Measurements from ENCODE around the gene SLC25A24. TPM values are rescaled to one million over a fixed set of nuclear protein-coding genes. Genes with fewer than 3 reads are reported as not detected.

SLC25A24 gene
- polyA plus RNA-seq, 3 donors: 11.1 to 45.4 (median 43.4) TPM

- Mint-ChIP-seq H3K27me3 (ENCODE audit: low read depth in 3 of 3) (no peaks in the 10 kb centered on the region), H3K9me3 (peaks cover 0 to 7% (median 4%) of the 10 kb centered on the region in 7 donors), H3K4me1 (no peaks in the 10 kb centered on the region), H3K27ac (peak overlapping the region in 2 of 7 donors; percentile 44 to 62), H3K4me3 (no peak overlapping the region), H3K36me3 (peaks cover 50 to 52% of the 10 kb centered on the region in 2 donors)
- no peak overlapping the region for H2AFZ ChIP-seq (ENCODE audit: insufficient read depth, low read depth, low read length, poor library complexity, severe bottlenecking)
- no peak overlapping the region for H3K9ac ChIP-seq (ENCODE audit: insufficient read depth, low read length, poor library complexity, severe bottlenecking)
- H3K4me2 ChIP-seq (replicated peaks; ENCODE audit: extremely low read depth, low read length, poor library complexity, severe bottlenecking): no peak overlapping the region
- no peak for DNase-seq
- no peaks in the 10 kb centered on the region for H3K4me1 ChIP-seq (ENCODE audit: control insufficient read depth in 1 of 2, insufficient read depth in 2 of 2, low read length in 2 of 2)
- H3K27me3 ChIP-seq (ENCODE audit: control insufficient read depth in 2 of 2, insufficient read depth in 2 of 2, low read length in 2 of 2): no peaks in the 10 kb centered on the region
- H3K4me3 ChIP-seq (replicated peaks in 1 of 3; ENCODE audit: low read depth in 2 of 3, low read length in 3 of 3): no peak overlapping the region
- H3K9me3 ChIP-seq (replicated peaks in 1 of 2; ENCODE audit: control insufficient read depth in 1 of 2, insufficient read depth in 1 of 2, low read length in 2 of 2): no peaks in the 10 kb centered on the region
- no peak overlapping the region for H3K27ac ChIP-seq (ENCODE audit: low read depth in 1 of 2, low read length in 2 of 2)
- H3K79me2 ChIP-seq (ENCODE audit: insufficient read depth, low read length): no peaks in the 10 kb centered on the region
- H3K36me3 ChIP-seq (replicated peaks in 1 of 2; ENCODE audit: control insufficient read depth in 1 of 2, insufficient read depth in 2 of 2, low read length in 2 of 2): peaks cover 53 to 60% of the 10 kb centered on the region in 2 donors
- intact Hi-C loops (cut with micrococcal nuclease): no loop called here
- H4K20me1 ChIP-seq (ENCODE audit: insufficient read depth, low read length): no peaks in the 10 kb centered on the region
- WGBS (ENCODE audit: insufficient coverage): 100% methylated on average over 2 of the region's 7 CpGs
- TF ChIP-seq CTCF (IDR thresholded peaks at IDR 0.05): no peak
Measured at GRCh38 chr1:108158893-108159453, 41.2 kb downstream of the SLC25A24 start.

GRCh38 chr1:108154314-108154713 is 45.8 kb downstream of the SLC25A24 start:
- Mint-ChIP-seq H3K27ac (no peak overlapping the region), H3K27me3 (ENCODE audit: low read depth in 3 of 3) (no peaks in the 10 kb centered on the region), H3K4me3 (no peak overlapping the region), H3K36me3 (peaks cover 44 to 49% of the 10 kb centered on the region in 2 donors), H3K4me1 (no peaks in the 10 kb centered on the region), H3K9me3 (no peaks in the 10 kb centered on the region)
- Histone ChIP-seq H4K20me1 (ENCODE audit: insufficient read depth, low read length) (peaks cover 8% of the 10 kb centered on the region), H3K27ac (ENCODE audit: low read depth in 1 of 2, low read length in 2 of 2) (no peak overlapping the region), H3K9me3 (replicated peaks in 1 of 2; ENCODE audit: control insufficient read depth in 1 of 2, insufficient read depth in 1 of 2, low read length in 2 of 2) (no peaks in the 10 kb centered on the region), H3K4me2 (replicated peaks; ENCODE audit: extremely low read depth, low read length, poor library complexity, severe bottlenecking) (no peak overlapping the region), H3K36me3 (replicated peaks in 1 of 2; ENCODE audit: control insufficient read depth in 1 of 2, insufficient read depth in 2 of 2, low read length in 2 of 2) (peaks cover 79 to 95% of the 10 kb centered on the region in 2 donors), H3K27me3 (ENCODE audit: control insufficient read depth in 2 of 2, insufficient read depth in 2 of 2, low read length in 2 of 2) (no peaks in the 10 kb centered on the region), H2AFZ (ENCODE audit: insufficient read depth, low read depth, low read length, poor library complexity, severe bottlenecking) (no peak overlapping the region), H3K4me3 (replicated peaks in 1 of 3; ENCODE audit: low read depth in 2 of 3, low read length in 3 of 3) (no peak overlapping the region), H3K4me1 (ENCODE audit: control insufficient read depth in 1 of 2, insufficient read depth in 2 of 2, low read length in 2 of 2) (peaks cover 6 to 9% of the 10 kb centered on the region in 2 donors), H3K79me2 (ENCODE audit: insufficient read depth, low read length) (no peaks in the 10 kb centered on the region), H3K9ac (ENCODE audit: insufficient read depth, low read length, poor library complexity, severe bottlenecking) (no peak overlapping the region)
- intact Hi-C loops (cut with micrococcal nuclease): no loop called here
- peak in 1 of 3 donors; percentile 34 for DNase-seq
- no CpG with 5 or more reads among the region's 4 CpGs for WGBS (ENCODE audit: insufficient coverage)
- TF ChIP-seq CTCF (IDR thresholded peaks at IDR 0.05): no peak
